GM19467 (cell line): ENCODE measurements around the gene USP36.
"Not testable (repeated sequence)": the region's sequence is repeated elsewhere in the genome, so short reads cannot be mapped to it uniquely, and the experiment has no call there.

Experiments
- ATAC-seq: cut with Tn5 transposase; IDR thresholded peaks from one replicate; pipeline ENCODE4 v1.9.1; 2021; ENCODE audit warnings: mild to moderate bottlenecking, moderate library complexity; ENCODE audit not compliant: unreplicated experiment

The USP36 gene

GRCh38 chr17:78774453-78774852 is 66.2 kb downstream of the USP36 start:
- no peak for ATAC-seq

GRCh38 chr17:78771758-78772382 is 68.7 kb downstream of the USP36 start:
- no peak for ATAC-seq

GRCh38 chr17:78769196-78769773 is 71.3 kb downstream of the USP36 start:
- no peak for ATAC-seq

- no peak for ATAC-seq
Measured at GRCh38 chr17:78767806-78768205, 72.8 kb downstream of the USP36 start.

GRCh38 chr17:78766743-78767294 is 73.8 kb downstream of the USP36 start:
- ATAC-seq, result no peak

- ATAC-seq, result no peak
Measured at GRCh38 chr17:78766225-78766624, 74.4 kb downstream of the USP36 start.

- no peak for ATAC-seq
Measured at GRCh38 chr17:78765821-78766220, 74.8 kb downstream of the USP36 start.

GRCh38 chr17:78764871-78765270 is 75.7 kb downstream of the USP36 start:
- no peak for ATAC-seq

GRCh38 chr17:78763561-78763960 is 77.1 kb downstream of the USP36 start:
- no peak for ATAC-seq

- no peak for ATAC-seq
Measured at GRCh38 chr17:78761789-78762406, 78.7 kb downstream of the USP36 start.

GRCh38 chr17:78759969-78760352 is 80.7 kb downstream of the USP36 start:
- no peak for ATAC-seq

GRCh38 chr17:78759203-78759968 is 81.2 kb downstream of the USP36 start:
- ATAC-seq, result no peak

GRCh38 chr17:78753316-78754250 is 87.0 kb downstream of the USP36 start:
- no peak for ATAC-seq

- no peak for ATAC-seq
Measured at GRCh38 chr17:78751447-78752161, 89.0 kb downstream of the USP36 start.

GRCh38 chr17:78751000-78751399 is 89.6 kb downstream of the USP36 start:
- ATAC-seq, result not testable (repeated sequence)

GRCh38 chr17:78748730-78749317 is 91.8 kb downstream of the USP36 start:
- ATAC-seq, result peak; percentile 45

GRCh38 chr17:78748048-78748729 is 92.4 kb downstream of the USP36 start:
- ATAC-seq, result peak; percentile 50

- no peak for ATAC-seq
Measured at GRCh38 chr17:78747488-78747887, 93.1 kb downstream of the USP36 start.

GRCh38 chr17:78746949-78747269 is 93.7 kb downstream of the USP36 start:
- no peak for ATAC-seq
